ENCODE data around the gene ERFL.

DNA sequence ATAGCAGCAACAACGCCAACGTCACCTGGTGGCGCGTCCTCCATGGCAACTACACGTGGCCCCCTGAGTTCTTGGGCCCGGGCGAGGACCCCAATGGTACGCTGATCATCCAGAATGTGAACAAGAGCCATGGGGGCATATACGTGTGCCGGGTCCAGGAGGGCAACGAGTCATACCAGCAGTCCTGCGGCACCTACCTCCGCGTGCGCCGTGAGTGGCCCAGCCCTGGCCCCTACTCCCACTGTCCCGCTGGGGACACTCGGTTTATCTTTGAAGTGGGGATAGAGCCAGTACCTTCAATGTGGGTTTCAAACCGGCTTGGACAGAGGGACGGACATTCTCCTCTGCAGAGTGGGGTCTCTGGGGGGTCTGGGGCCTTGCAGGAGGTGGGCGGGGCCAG is 49.2 kb downstream of the ERFL start:
- TF ChIP-seq, protein P1, sequence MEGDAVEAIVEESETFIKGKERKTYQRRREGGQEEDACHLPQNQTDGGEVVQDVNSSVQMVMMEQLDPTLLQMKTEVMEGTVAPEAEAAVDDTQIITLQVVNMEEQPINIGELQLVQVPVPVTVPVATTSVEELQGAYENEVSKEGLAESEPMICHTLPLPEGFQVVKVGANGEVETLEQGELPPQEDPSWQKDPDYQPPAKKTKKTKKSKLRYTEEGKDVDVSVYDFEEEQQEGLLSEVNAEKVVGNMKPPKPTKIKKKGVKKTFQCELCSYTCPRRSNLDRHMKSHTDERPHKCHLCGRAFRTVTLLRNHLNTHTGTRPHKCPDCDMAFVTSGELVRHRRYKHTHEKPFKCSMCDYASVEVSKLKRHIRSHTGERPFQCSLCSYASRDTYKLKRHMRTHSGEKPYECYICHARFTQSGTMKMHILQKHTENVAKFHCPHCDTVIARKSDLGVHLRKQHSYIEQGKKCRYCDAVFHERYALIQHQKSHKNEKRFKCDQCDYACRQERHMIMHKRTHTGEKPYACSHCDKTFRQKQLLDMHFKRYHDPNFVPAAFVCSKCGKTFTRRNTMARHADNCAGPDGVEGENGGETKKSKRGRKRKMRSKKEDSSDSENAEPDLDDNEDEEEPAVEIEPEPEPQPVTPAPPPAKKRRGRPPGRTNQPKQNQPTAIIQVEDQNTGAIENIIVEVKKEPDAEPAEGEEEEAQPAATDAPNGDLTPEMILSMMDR (tag by site-specific recombination; IDR thresholded peaks at IDR 0.05): no peak
- no peak for TF ChIP-seq SP7 (tag by site-specific recombination; IDR thresholded peaks at IDR 0.05)
- TF ChIP-seq, protein P2, sequence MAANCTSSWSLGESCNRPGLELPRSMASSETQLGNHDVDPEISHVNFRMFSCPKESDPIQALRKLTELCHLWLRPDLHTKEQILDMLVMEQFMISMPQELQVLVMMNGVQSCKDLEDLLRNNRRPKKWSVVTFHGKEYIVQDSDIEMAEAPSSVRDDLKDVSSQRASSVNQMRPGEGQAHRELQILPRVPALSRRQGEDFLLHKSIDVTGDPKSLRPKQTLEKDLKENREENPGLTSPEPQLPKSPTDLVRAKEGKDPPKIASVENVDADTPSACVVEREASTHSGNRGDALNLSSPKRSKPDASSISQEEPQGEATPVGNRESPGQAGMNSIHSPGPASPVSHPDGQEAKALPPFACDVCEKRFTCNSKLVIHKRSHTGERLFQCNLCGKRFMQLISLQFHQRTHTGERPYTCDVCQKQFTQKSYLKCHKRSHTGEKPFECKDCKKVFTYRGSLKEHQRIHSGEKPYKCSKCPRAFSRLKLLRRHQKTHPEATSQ (tag by site-specific recombination; IDR thresholded peaks at IDR 0.05): no peak
